H1 (cell line): Measurements from ENCODE around the gene FGF1. TPM values are rescaled to one million over a fixed set of nuclear protein-coding genes. Genes with fewer than 3 reads are reported as not detected.

Experiments
- CHD2 ChIP-seq: IDR thresholded peaks from 2 replicates; pipeline ENCODE4 v1.6.1; 2012; ENCODE audit warnings: low read length, improper control_type of control experiment
- CTBP2 ChIP-seq: IDR thresholded peaks from 2 replicates; pipeline ENCODE4 v1.7.0; 2011; ENCODE audit warnings: borderline replicate concordance, mild to moderate bottlenecking, moderate library complexity, mixed read lengths, low read length; ENCODE audit not compliant: insufficient read depth, insufficient read length
- HDAC6 ChIP-seq: IDR thresholded peaks from one replicate; pipeline ENCODE4 v1.7.1; 2012; ENCODE audit warnings: low read depth, mild to moderate bottlenecking, inconsistent platforms, low read length, moderate library complexity
- JUN ChIP-seq: IDR thresholded peaks from 2 replicates; pipeline ENCODE4 v1.6.1; 2011; ENCODE audit warnings: low read depth, mild to moderate bottlenecking, improper control_type of control experiment, low read length
- polyA plus RNA-seq, 7 experiments: library from polyadenylated mRNA; depleted of rRNA in 3 of 7; stranded (reverse) in 5 of 7; unstranded in 2 of 7; fragments of >200 nt in 5 of 7; fragments of 200-250 nt in 2 of 7; gene quantifications; 1 replicate in 5 of 7; 2 replicates in 1 of 7; 4 replicates in 1 of 7; pipeline versions ENCODE4 v1.2.1 to v1.2.3, GENCODE V29; 2011 to 2013; ENCODE audit warnings: missing spikeins in 2 of 7, mixed read lengths in 2 of 7
- total RNA-seq: library from RNA; stranded (reverse); fragmentation: NEBNext Ultra II Directional; extraction: Animal tissue kit (Norgen Biotek cat#: 25700); gene quantifications from 2 replicates; pipeline ENCODE4 v1.2.1, GENCODE V29; 2021
- TF ChIP-seq, protein P1 (sequence below): fragments of 300-600 bp; sonication (generic); IDR thresholded peaks from 2 replicates; pipeline ENCODE4 v1.7.1; 2012; ENCODE audit warnings: low read length, moderate library complexity, mild to moderate bottlenecking, inconsistent platforms; ENCODE audit not compliant: insufficient replicate concordance
- TF ChIP-seq, protein P2 (sequence below): IDR thresholded peaks from 2 replicates; pipeline ENCODE4 v1.6.1; 2012; ENCODE audit warnings: inconsistent platforms
- TF ChIP-seq, protein P3 (sequence below), 3 experiments: IDR thresholded peaks; 1 replicate in 2 of 3; 2 replicates in 1 of 3; pipeline versions ENCODE4 v1.5.1 to v1.6.1; 2011; ENCODE audit warnings: low read length in 3 of 3, mild to moderate bottlenecking in 3 of 3, inconsistent platforms in 2 of 3, low read depth in 1 of 3, moderate library complexity in 1 of 3; ENCODE audit not compliant: insufficient read depth in 1 of 3; ENCODE audit errors: control extremely low read depth in 1 of 3
- TF ChIP-seq, protein P4 (sequence below): IDR thresholded peaks from 2 replicates; pipeline ENCODE4 v1.6.1; 2011; ENCODE audit warnings: low read depth, mild to moderate bottlenecking, low read length; ENCODE audit not compliant: insufficient read depth

FGF1 gene
- total and polyA plus RNA-seq, 2 of the 8 experiments (the other 6 are each of a cell fraction or from before 2014, with no cell fraction given), result 0.30 to 0.50 TPM

DNA sequence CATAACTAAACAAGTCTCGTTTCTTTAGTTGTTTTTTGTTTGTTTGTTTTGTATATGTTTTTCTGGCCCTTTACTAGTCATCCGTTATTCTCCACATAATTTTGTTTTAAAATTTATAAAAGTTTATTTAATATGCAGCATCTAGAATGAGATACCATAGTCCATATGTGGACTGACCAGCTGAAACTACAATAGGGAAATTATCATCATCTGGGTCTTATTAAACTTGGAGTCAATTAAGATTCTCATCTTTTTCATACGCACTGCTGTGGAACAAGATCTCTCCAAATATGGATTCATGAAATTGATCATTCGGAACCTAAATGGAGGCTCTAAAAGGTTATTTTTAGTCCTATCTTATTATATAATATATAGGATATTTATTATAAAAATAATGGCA lies 99.3 kb downstream of the FGF1 start (continued):
- TF ChIP-seq, protein P1, sequence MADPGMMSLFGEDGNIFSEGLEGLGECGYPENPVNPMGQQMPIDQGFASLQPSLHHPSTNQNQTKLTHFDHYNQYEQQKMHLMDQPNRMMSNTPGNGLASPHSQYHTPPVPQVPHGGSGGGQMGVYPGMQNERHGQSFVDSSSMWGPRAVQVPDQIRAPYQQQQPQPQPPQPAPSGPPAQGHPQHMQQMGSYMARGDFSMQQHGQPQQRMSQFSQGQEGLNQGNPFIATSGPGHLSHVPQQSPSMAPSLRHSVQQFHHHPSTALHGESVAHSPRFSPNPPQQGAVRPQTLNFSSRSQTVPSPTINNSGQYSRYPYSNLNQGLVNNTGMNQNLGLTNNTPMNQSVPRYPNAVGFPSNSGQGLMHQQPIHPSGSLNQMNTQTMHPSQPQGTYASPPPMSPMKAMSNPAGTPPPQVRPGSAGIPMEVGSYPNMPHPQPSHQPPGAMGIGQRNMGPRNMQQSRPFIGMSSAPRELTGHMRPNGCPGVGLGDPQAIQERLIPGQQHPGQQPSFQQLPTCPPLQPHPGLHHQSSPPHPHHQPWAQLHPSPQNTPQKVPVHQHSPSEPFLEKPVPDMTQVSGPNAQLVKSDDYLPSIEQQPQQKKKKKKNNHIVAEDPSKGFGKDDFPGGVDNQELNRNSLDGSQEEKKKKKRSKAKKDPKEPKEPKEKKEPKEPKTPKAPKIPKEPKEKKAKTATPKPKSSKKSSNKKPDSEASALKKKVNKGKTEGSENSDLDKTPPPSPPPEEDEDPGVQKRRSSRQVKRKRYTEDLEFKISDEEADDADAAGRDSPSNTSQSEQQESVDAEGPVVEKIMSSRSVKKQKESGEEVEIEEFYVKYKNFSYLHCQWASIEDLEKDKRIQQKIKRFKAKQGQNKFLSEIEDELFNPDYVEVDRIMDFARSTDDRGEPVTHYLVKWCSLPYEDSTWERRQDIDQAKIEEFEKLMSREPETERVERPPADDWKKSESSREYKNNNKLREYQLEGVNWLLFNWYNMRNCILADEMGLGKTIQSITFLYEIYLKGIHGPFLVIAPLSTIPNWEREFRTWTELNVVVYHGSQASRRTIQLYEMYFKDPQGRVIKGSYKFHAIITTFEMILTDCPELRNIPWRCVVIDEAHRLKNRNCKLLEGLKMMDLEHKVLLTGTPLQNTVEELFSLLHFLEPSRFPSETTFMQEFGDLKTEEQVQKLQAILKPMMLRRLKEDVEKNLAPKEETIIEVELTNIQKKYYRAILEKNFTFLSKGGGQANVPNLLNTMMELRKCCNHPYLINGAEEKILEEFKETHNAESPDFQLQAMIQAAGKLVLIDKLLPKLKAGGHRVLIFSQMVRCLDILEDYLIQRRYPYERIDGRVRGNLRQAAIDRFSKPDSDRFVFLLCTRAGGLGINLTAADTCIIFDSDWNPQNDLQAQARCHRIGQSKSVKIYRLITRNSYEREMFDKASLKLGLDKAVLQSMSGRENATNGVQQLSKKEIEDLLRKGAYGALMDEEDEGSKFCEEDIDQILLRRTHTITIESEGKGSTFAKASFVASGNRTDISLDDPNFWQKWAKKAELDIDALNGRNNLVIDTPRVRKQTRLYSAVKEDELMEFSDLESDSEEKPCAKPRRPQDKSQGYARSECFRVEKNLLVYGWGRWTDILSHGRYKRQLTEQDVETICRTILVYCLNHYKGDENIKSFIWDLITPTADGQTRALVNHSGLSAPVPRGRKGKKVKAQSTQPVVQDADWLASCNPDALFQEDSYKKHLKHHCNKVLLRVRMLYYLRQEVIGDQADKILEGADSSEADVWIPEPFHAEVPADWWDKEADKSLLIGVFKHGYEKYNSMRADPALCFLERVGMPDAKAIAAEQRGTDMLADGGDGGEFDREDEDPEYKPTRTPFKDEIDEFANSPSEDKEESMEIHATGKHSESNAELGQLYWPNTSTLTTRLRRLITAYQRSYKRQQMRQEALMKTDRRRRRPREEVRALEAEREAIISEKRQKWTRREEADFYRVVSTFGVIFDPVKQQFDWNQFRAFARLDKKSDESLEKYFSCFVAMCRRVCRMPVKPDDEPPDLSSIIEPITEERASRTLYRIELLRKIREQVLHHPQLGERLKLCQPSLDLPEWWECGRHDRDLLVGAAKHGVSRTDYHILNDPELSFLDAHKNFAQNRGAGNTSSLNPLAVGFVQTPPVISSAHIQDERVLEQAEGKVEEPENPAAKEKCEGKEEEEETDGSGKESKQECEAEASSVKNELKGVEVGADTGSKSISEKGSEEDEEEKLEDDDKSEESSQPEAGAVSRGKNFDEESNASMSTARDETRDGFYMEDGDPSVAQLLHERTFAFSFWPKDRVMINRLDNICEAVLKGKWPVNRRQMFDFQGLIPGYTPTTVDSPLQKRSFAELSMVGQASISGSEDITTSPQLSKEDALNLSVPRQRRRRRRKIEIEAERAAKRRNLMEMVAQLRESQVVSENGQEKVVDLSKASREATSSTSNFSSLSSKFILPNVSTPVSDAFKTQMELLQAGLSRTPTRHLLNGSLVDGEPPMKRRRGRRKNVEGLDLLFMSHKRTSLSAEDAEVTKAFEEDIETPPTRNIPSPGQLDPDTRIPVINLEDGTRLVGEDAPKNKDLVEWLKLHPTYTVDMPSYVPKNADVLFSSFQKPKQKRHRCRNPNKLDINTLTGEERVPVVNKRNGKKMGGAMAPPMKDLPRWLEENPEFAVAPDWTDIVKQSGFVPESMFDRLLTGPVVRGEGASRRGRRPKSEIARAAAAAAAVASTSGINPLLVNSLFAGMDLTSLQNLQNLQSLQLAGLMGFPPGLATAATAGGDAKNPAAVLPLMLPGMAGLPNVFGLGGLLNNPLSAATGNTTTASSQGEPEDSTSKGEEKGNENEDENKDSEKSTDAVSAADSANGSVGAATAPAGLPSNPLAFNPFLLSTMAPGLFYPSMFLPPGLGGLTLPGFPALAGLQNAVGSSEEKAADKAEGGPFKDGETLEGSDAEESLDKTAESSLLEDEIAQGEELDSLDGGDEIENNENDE, result no peak
- TF ChIP-seq HDAC6 (no peak), CHD2 (no peak), CTBP2 (no peak), JUN (no peak)
- TF ChIP-seq, protein P2, sequence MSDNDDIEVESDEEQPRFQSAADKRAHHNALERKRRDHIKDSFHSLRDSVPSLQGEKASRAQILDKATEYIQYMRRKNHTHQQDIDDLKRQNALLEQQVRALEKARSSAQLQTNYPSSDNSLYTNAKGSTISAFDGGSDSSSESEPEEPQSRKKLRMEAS, result no peak
- TF ChIP-seq, protein P3, sequence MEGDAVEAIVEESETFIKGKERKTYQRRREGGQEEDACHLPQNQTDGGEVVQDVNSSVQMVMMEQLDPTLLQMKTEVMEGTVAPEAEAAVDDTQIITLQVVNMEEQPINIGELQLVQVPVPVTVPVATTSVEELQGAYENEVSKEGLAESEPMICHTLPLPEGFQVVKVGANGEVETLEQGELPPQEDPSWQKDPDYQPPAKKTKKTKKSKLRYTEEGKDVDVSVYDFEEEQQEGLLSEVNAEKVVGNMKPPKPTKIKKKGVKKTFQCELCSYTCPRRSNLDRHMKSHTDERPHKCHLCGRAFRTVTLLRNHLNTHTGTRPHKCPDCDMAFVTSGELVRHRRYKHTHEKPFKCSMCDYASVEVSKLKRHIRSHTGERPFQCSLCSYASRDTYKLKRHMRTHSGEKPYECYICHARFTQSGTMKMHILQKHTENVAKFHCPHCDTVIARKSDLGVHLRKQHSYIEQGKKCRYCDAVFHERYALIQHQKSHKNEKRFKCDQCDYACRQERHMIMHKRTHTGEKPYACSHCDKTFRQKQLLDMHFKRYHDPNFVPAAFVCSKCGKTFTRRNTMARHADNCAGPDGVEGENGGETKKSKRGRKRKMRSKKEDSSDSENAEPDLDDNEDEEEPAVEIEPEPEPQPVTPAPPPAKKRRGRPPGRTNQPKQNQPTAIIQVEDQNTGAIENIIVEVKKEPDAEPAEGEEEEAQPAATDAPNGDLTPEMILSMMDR (IDR thresholded peaks at IDR 0.05; ENCODE audit: control extremely low read depth in 1 of 3, insufficient read depth in 1 of 3, low read depth in 1 of 3, low read length in 3 of 3), result no peak
- TF ChIP-seq, protein P4, sequence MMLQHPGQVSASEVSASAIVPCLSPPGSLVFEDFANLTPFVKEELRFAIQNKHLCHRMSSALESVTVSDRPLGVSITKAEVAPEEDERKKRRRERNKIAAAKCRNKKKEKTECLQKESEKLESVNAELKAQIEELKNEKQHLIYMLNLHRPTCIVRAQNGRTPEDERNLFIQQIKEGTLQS, result no peak
